RWPE2 (cell line): Measurements from ENCODE around the gene SLC39A3.
A peak's percentile ranks its signal among the peaks of the same experiment; 100 is the strongest.

Source experiments
- ATAC-seq: fragments of 200-7000 bp; cut with Tn5 transposase; 3 replicates; pipeline ENCODE4 v1.9.1; 2021; ENCODE audit warnings: low read depth
- DNase-seq: peaks from one replicate; pipeline ENCODE4 v3.0.0-alpha.2; 2020; ENCODE audit warnings: low spot score
- H3K27ac ChIP-seq: fragments of 450-650 bp; 2 replicates; pipeline ENCODE4 v1.5.1; 2017; ENCODE audit warnings: mild to moderate bottlenecking; ENCODE audit not compliant: poor library complexity, severe bottlenecking
- H3K27me3 ChIP-seq: fragments of 250-450 bp; sonication (Bioruptor Pico); 2 replicates; pipeline ENCODE4 v1.5.1; 2021; ENCODE audit warnings: mild to moderate bottlenecking, moderate library complexity; ENCODE audit not compliant: insufficient read depth, poor library complexity, severe bottlenecking
- H3K36me3 ChIP-seq: fragments of 250-450 bp; sonication (Bioruptor Pico); 2 replicates; pipeline ENCODE4 v1.5.1; 2020; ENCODE audit warnings: low read depth, mild to moderate bottlenecking, moderate library complexity
- H3K4me1 ChIP-seq: fragments of 250-450 bp; sonication (Bioruptor Pico); 2 replicates; pipeline ENCODE4 v1.5.1; 2021; ENCODE audit warnings: mild to moderate bottlenecking, moderate library complexity; ENCODE audit not compliant: insufficient read depth, poor library complexity, severe bottlenecking
- H3K4me3 ChIP-seq: fragments of 250-450 bp; sonication (Bioruptor Pico); 2 replicates; pipeline ENCODE4 v1.5.1; 2021; ENCODE audit warnings: mild to moderate bottlenecking, moderate library complexity; ENCODE audit not compliant: severe bottlenecking
- H3K9me3 ChIP-seq: fragments of 250-450 bp; sonication (Bioruptor Pico); 2 replicates; pipeline ENCODE4 v1.5.1; 2021; ENCODE audit warnings: mild to moderate bottlenecking, moderate library complexity; ENCODE audit not compliant: severe bottlenecking
- TF ChIP-seq, protein P1 (sequence below): fragments of 450-650 bp; IDR thresholded peaks from one replicate; pipeline ENCODE4 v1.5.1; 2017; ENCODE audit warnings: mild to moderate bottlenecking, moderate library complexity; ENCODE audit not compliant: poor library complexity, severe bottlenecking

SLC39A3 gene

DNA sequence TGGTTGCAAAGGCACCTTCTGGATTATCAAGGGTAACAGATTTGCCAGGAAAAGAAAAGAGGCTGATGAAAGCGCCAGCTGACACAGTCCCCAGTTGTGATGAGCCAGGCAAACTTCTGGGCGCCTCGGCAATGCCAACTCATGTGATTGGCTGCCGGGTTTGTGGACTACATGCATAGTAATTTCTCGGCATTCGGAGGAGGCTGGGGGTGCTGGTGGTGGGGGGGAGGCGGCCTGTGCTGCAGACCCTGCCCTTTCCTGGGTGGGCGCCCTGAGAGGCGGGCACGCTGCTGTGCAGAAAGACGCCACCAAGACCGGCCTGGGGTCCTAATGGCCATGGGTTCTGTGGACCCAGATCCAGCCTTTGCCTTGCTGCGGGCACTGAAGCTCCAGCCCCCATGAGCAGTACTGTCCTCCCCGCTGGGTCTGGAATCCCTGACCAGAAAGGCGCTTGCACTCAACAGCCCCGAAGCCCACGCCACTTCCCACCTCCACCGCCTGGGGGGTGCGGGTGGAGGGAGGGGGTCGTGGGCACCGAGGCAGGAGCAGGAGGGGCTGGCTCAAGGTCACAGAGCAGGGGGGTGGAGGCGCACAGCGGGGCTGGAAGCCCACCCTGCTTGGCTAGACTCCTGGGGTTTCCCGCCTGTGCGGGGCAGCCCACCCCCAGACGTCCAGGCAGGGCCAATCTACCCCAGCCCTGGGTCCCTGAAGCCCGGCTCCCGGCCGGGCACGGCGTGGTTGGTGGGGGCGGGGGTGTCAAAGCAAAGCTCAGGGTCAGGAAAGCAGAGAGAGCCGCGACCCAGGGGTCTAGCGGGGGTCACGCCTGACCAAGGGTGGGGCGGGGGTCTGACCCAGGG, 19.7 kb downstream of the SLC39A3 start:
- Histone ChIP-seq H3K36me3 (no peaks in the 10 kb centered on the region), H3K9me3 (peaks cover 4% of the 10 kb centered on the region), H3K27ac (no peak overlapping the region), H3K27me3 (peaks cover 22% of the 10 kb centered on the region), H3K4me3 (no peak overlapping the region), H3K4me1 (no peaks in the 10 kb centered on the region)
- no peak for DNase-seq
- TF ChIP-seq, protein P1, sequence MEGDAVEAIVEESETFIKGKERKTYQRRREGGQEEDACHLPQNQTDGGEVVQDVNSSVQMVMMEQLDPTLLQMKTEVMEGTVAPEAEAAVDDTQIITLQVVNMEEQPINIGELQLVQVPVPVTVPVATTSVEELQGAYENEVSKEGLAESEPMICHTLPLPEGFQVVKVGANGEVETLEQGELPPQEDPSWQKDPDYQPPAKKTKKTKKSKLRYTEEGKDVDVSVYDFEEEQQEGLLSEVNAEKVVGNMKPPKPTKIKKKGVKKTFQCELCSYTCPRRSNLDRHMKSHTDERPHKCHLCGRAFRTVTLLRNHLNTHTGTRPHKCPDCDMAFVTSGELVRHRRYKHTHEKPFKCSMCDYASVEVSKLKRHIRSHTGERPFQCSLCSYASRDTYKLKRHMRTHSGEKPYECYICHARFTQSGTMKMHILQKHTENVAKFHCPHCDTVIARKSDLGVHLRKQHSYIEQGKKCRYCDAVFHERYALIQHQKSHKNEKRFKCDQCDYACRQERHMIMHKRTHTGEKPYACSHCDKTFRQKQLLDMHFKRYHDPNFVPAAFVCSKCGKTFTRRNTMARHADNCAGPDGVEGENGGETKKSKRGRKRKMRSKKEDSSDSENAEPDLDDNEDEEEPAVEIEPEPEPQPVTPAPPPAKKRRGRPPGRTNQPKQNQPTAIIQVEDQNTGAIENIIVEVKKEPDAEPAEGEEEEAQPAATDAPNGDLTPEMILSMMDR: no peak
- ATAC-seq: peak; percentile 37; the same call in 2 of the 3 replicates

DNA sequence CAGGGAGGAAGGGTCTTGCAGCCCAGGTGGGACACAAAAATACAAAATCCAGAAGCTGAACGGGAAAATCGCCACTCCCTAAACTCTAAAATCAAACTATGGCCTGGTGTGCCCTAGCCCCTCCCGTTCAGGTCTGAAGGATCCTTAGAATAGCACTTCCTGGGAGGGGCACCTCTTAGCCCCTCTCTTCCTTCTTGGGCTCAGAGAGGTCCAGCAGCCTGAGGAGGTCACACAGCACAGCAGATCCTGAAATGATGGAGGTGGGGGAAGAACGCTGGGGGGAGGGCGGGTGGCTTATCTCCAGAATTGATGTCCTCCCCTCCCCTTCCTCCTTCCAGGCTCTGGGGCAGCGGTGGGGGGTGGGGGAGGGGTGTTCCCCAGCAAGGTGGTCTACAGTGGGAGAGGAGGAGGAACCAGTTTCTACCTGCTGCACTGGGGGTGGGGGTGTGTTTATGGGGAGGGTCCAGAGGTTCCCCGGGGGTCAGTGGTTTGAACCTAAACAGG, 20.5 kb downstream of the SLC39A3 start:
- Histone ChIP-seq H3K27ac (no peak overlapping the region), H3K4me3 (no peak overlapping the region), H3K36me3 (no peaks in the 10 kb centered on the region), H3K4me1 (no peaks in the 10 kb centered on the region), H3K9me3 (peaks cover 4% of the 10 kb centered on the region), H3K27me3 (peaks cover 22% of the 10 kb centered on the region)
- ATAC-seq: no peak
- TF ChIP-seq, protein P1: no peak
- DNase-seq: no peak

DNA sequence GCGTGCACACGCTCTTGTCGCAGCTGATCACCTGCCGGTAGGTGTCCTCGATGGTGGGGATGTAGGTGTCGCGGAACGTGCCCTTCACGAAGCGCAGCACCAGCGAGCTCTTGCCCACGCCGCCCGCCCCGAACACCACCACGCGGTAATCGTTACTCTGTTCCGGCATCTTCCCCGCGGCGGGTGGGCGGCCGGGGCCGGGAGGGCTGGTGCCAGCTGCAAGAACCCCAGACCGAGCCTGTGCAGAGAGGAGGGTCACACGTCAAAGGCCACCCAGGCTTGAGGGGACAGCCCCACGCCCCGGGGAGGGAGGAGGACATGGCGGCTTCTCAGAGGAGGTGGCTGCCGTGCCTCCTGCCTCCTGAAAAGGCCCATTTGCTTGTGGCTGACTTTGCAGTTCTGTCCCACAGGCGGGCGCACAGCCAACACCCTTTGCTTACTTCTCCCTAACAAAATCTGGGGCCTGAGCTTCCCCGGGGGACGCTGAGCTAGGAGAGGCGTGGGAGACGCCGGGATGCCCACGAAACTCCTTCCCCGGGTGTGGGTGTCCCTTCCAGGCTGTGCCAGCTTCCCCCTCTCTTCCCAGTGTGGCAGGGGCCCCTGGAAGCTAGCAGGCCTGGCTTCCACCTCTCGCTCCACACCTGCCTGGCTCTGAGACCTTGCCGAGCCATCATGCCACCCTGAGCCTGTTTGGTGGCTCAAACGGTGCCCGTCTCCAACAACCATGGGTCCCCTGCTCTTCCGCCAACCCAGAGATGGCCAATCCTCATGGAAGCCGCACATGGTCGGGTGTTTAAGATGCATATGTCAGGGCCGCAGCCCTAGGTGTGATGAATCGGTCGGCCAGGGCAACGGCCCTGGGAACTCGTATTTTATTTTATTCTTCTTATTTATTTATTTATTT, 21.9 kb downstream of the SLC39A3 start:
- TF ChIP-seq, protein P1: no peak
- Histone ChIP-seq H3K36me3 (no peaks in the 10 kb centered on the region), H3K27ac (no peak overlapping the region), H3K4me1 (no peaks in the 10 kb centered on the region), H3K9me3 (peaks cover 4% of the 10 kb centered on the region), H3K27me3 (peaks cover 22% of the 10 kb centered on the region), H3K4me3 (no peak overlapping the region)
- DNase-seq: no peak
- no peak for ATAC-seq

DNA sequence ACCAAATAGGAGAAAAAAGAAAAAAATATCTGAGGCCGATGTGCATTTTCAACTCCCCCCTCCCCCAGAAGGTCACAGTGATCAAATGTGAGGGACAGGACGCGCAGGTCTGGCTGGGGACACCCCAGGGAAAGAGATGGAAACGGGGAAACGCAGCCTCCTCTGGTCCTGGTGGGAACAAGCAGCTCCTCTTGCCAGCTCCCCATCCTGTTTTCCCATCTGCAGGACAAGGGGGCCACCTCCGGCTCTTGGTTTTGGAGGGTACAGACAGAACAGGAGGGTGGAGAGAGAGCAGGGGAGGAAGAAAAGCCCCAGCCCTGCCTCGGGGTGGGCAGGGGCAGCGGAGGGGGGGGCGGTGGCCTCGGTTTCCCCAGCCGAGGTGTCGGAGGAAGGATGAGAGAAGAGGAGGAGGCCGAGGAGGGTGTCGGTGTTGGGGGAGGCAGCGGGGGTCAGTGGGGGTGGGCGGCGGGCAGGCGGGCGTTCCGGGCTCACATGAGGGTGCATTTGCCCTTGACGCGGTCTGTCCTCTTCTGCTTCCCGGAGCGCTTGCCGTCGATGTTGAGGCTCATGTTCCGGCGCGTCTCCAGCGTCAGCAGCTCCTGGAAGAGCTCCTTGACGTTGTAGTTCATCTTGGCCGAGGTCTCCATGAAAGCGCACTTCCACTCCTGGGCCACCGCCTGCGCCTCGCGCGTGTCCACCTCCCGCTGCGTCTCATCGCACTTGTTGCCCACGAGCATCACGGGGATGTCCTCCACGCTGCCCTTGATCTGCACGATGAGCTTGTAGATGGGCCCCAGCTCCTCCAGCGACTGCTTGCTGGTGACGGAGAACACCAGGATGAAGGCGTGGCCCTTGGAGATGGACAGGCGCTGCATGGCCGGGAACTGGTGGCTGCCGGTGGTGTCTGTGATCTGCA, 22.8 kb downstream of the SLC39A3 start:
- Histone ChIP-seq H3K9me3 (peaks cover 4% of the 10 kb centered on the region), H3K4me1 (no peaks in the 10 kb centered on the region), H3K36me3 (no peaks in the 10 kb centered on the region), H3K27ac (no peak overlapping the region), H3K27me3 (peaks cover 17% of the 10 kb centered on the region), H3K4me3 (no peak overlapping the region)
- TF ChIP-seq, protein P1: no peak
- DNase-seq (no peak), ATAC-seq (no peak)
